ENCODE data around the gene PHAF1. TPM values are rescaled to one million over a fixed set of nuclear protein-coding genes. Genes with fewer than 3 reads are reported as not detected.

The PHAF1 gene
- total RNA-seq, 4 donors from 2014 or later: 11.4 to 30.6 (median 20.4) TPM

DNA sequence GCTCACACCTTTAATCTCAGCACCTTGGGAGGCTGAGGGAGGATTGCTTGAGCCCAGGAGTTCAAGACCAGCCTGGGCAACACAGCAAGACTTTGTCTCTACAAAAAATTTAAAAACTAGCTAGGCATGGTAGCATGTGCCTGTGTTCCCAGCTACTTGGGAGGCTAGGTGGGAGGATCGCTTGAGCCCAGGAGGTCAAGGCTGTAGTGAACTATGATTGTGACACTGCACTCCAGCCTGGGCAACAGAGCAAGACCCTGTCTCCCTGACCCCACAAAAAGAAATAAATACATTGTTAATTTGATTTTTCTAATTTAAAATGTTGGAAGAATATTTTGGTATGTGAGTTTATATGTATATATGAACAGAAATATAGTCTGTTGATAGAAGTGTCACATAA lies 22.4 kb upstream of the PHAF1 start:
- Histone ChIP-seq H3K36me3 (peaks cover 0 to 6% (median 0%) of the 10 kb centered on the region in 3 donors), H3K27me3 (no peaks in the 10 kb centered on the region), H3K27ac (no peak overlapping the region), H3K9me3 (no peaks in the 10 kb centered on the region), H3K4me3 (no peak overlapping the region), H3K4me1 (no peaks in the 10 kb centered on the region)
- TF ChIP-seq POLR2A (IDR thresholded peaks at IDR 0.05): no peak
- no peak for DNase-seq

DNA sequence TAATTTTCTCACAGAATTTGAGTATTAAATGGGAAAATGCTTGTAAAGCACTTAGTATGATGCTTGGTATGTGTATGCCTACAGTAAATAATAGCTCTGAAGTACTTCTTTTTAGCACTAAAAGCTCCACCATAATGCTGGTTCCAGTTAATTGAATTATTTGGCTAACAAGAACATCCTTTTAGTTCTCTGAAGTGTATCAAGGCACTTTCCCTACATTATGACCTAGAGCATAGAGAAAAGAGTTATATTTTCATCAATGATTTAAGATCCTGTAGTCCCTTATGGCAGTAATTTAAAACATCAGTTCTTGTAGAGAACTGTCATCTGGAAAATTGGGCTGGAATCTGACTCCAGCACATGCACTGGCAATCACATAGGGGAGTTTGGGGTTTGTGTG lies 21.9 kb upstream of the PHAF1 start:
- DNase-seq: no peak

DNA sequence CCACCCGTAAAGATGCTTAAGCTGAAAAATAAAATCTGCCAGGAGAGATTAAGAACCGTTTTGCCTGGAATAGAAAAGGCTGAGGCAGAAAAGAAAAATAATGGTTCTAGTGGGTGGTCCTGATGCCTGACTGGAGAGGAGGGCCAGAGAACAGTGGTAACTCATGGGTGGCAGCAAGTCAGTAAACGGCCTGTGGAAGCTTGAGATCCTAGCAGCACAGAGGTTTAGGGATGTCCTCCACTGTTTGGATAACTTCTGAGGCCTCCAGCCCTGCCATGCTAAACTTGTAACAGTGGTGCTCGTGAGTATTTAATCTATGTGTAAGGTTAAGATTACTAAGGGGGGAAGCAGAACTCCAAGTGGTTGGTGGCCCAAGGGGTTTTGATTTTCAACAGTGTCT lies 21.2 kb upstream of the PHAF1 start:
- no peak for DNase-seq
- H3K27me3 ChIP-seq: no peaks in the 10 kb centered on the region
- no peak overlapping the region for H3K4me3 ChIP-seq
- H3K9me3 ChIP-seq: no peaks in the 10 kb centered on the region
- TF ChIP-seq, protein P1, sequence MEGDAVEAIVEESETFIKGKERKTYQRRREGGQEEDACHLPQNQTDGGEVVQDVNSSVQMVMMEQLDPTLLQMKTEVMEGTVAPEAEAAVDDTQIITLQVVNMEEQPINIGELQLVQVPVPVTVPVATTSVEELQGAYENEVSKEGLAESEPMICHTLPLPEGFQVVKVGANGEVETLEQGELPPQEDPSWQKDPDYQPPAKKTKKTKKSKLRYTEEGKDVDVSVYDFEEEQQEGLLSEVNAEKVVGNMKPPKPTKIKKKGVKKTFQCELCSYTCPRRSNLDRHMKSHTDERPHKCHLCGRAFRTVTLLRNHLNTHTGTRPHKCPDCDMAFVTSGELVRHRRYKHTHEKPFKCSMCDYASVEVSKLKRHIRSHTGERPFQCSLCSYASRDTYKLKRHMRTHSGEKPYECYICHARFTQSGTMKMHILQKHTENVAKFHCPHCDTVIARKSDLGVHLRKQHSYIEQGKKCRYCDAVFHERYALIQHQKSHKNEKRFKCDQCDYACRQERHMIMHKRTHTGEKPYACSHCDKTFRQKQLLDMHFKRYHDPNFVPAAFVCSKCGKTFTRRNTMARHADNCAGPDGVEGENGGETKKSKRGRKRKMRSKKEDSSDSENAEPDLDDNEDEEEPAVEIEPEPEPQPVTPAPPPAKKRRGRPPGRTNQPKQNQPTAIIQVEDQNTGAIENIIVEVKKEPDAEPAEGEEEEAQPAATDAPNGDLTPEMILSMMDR (IDR thresholded peaks at IDR 0.05): no peak
- no peak for TF ChIP-seq POLR2A (IDR thresholded peaks at IDR 0.05)
- no peaks in the 10 kb centered on the region for H3K4me1 ChIP-seq
- peaks cover 0 to 6% (median 0%) of the 10 kb centered on the region in 3 donors for H3K36me3 ChIP-seq
- H3K27ac ChIP-seq: no peak overlapping the region

More for the DNA sequence above, 21.9 kb upstream of the PHAF1 start:
- TF ChIP-seq, protein P1 (IDR thresholded peaks at IDR 0.05): no peak
- no peak for TF ChIP-seq POLR2A (IDR thresholded peaks at IDR 0.05)
- H3K4me3 ChIP-seq: no peak overlapping the region
- H3K27me3 ChIP-seq: no peaks in the 10 kb centered on the region
- H3K9me3 ChIP-seq: no peaks in the 10 kb centered on the region
- no peaks in the 10 kb centered on the region for H3K4me1 ChIP-seq
- H3K36me3 ChIP-seq: peaks cover 0 to 6% (median 0%) of the 10 kb centered on the region in 3 donors
- H3K27ac ChIP-seq: no peak overlapping the region

DNA sequence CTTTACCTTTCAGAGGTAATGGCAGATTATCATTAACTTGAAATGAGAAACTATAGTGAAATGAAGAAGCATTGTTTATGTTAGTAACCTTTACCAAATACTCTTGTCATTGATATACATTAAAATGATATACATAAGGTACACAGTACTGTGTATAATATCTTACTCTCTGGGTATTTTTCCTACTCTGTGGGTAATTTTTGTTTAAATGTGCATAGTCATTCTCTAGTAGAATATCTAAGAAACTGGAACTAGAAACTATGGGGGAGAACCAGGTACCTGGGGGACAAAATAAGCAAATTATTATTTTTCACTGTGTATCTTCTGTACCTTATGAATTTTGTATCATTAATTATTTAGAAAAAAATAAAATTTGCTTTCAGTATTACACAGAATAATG lies 20.6 kb upstream of the PHAF1 start:
- H3K27me3 ChIP-seq: no peaks in the 10 kb centered on the region
- no peak overlapping the region for H3K4me3 ChIP-seq
- DNase-seq: no peak
- no peak for TF ChIP-seq POLR2A (IDR thresholded peaks at IDR 0.05)
- TF ChIP-seq, protein P1 (IDR thresholded peaks at IDR 0.05): no peak
- H3K9me3 ChIP-seq: no peaks in the 10 kb centered on the region
- no peak overlapping the region for H3K27ac ChIP-seq
- H3K4me1 ChIP-seq: no peaks in the 10 kb centered on the region
- H3K36me3 ChIP-seq: peaks cover 0 to 6% (median 0%) of the 10 kb centered on the region in 3 donors

DNA sequence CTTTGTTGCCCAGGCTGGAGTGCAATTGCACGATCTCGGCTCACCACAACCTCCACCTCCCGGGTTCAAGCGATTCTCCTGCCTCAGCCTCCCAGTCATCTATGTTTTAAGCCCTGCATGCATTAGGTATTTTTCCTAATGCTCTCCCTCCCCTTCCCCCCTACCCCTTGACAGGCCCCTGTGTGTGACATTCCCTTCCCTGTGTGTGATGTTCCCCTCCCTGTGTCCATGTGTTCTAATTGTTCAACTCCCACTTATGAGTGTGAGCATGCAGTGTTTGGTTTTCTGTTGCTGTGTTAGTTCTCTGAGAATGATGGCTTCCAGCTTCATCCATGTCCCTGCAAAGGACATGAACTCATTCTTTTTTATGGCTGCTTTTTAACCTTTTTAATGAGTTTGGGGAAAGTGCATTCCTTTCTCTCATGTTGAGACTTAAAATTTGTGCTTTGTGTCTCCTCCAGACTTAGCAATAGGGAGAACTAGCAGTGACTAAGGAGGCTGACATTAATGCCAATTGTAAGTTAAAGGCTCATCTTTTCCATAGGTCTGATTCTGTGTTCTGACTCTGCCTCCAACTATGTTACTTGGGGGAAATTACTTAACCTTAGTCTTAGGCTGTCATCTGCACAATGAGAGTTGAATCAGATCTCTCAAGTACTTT lies 17.7 kb upstream of the PHAF1 start:
- Histone ChIP-seq H3K27ac (no peak overlapping the region), H3K9me3 (no peaks in the 10 kb centered on the region), H3K36me3 (peaks cover 0 to 6% (median 0%) of the 10 kb centered on the region in 3 donors), H3K4me1 (no peaks in the 10 kb centered on the region), H3K27me3 (no peaks in the 10 kb centered on the region), H3K4me3 (no peak overlapping the region)
- no peak for TF ChIP-seq POLR2A (IDR thresholded peaks at IDR 0.05)
- TF ChIP-seq, protein P1 (IDR thresholded peaks at IDR 0.05): no peak
- DNase-seq: no peak

DNA sequence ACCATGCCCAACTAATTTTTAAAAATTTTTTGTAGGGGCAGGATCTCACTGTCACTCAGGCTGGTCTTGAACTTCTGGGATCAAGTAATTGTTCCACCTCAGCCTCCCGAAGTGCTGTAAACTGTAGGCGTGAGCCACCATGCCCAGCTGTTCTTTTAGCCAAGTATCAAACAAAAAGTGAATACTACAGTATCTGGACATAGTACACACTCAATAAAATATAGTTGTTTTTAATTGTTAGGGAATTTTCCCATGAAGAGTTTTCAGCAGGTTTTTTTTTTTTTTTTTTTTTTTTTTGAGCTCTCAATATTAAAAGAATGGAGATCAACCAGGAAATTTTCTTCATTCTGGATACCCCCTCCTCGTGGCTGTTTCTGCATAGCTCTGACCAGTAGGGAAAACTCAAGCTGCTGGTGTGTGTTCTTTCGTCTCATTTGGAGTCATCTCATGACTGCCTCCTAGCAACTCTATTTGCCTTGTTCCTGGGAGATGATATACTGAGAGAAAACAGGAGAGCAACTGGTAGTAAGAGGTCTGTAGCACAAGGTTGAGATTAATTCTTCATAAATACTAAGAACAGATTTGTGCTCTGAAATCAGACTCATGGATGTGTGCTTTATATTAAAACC lies 16.5 kb upstream of the PHAF1 start:
- Histone ChIP-seq H3K9me3 (no peaks in the 10 kb centered on the region), H3K4me3 (no peak overlapping the region), H3K4me1 (no peaks in the 10 kb centered on the region), H3K27me3 (no peaks in the 10 kb centered on the region), H3K27ac (no peak overlapping the region), H3K36me3 (peaks cover 0 to 6% (median 0%) of the 10 kb centered on the region in 3 donors)
- TF ChIP-seq, protein P1 (IDR thresholded peaks at IDR 0.05): no peak
- TF ChIP-seq POLR2A (IDR thresholded peaks at IDR 0.05): no peak
- DNase-seq: no peak

Data from Peyer's patch (tissue), 4 donors.